Endodermal cell (in vitro differentiated cells): ENCODE measurements around the gene BICDL1. TPM values are rescaled to one million over a fixed set of nuclear protein-coding genes. Genes with fewer than 3 reads are reported as not detected.

Experiments
- DNase-seq: peaks from one replicate; pipeline ENCODE4 v3.0.0-alpha.2; 2017
- H3K27ac ChIP-seq: 2 replicates; pipeline ENCODE4 v1.5.1; 2013; ENCODE audit warnings: mild to moderate bottlenecking, low read depth, low read length, moderate library complexity
- H3K27me3 ChIP-seq: 2 replicates; pipeline ENCODE4 v1.6.1; 2013; ENCODE audit warnings: mild to moderate bottlenecking, low read length, moderate library complexity; ENCODE audit not compliant: insufficient read depth, control insufficient read depth, poor library complexity, severe bottlenecking
- H3K36me3 ChIP-seq: 2 replicates; pipeline ENCODE4 v1.7.0; 2013; ENCODE audit warnings: mild to moderate bottlenecking, low read length, moderate library complexity; ENCODE audit not compliant: control insufficient read depth, insufficient read depth
- H3K4me1 ChIP-seq: one replicate; pipeline ENCODE4 v1.7.0; 2013; ENCODE audit warnings: low read length; ENCODE audit not compliant: control insufficient read depth, insufficient read depth
- H3K4me3 ChIP-seq: 2 replicates; pipeline ENCODE4 v1.5.1; 2013; ENCODE audit warnings: mild to moderate bottlenecking, low read length, moderate library complexity
- H3K9ac ChIP-seq: 2 replicates; pipeline ENCODE4 v1.6.1; 2013; ENCODE audit warnings: mild to moderate bottlenecking, low read length, moderate library complexity; ENCODE audit not compliant: poor library complexity, severe bottlenecking; ENCODE audit errors: extremely low read depth
- H3K9me3 ChIP-seq: 2 replicates; pipeline ENCODE4 v1.6.1; 2013; ENCODE audit warnings: mild to moderate bottlenecking, low read length, moderate library complexity; ENCODE audit not compliant: control insufficient read depth
- H3K27ac Mint-ChIP-seq: 2 replicates; pipeline ENCODE4 v1.8.0; 2020; ENCODE audit warnings: mixed read lengths
- H3K27me3 Mint-ChIP-seq: 2 replicates; pipeline ENCODE4 v1.8.0; 2021; ENCODE audit warnings: mild to moderate bottlenecking, mixed read lengths; ENCODE audit not compliant: insufficient read depth
- H3K36me3 Mint-ChIP-seq: 2 replicates; pipeline ENCODE4 v1.8.0; 2020; ENCODE audit warnings: low read depth, mixed read lengths
- H3K4me1 Mint-ChIP-seq: 2 replicates; pipeline ENCODE4 v1.8.0; 2020; ENCODE audit warnings: mixed read lengths
- H3K4me3 Mint-ChIP-seq: 2 replicates; pipeline ENCODE4 v1.8.0; 2020; ENCODE audit warnings: mild to moderate bottlenecking, moderate library complexity, mixed read lengths
- H3K9me3 Mint-ChIP-seq: 2 replicates; pipeline ENCODE4 v1.8.0; 2020; ENCODE audit warnings: mild to moderate bottlenecking, mixed read lengths
- CTCF ChIP-seq: fragments of 200-600 bp; sonication (generic); conservative IDR thresholded peaks from 2 replicates; pipeline ENCODE4 v1.5.0; 2021; ENCODE audit warnings: antibody characterized with exemption, mild to moderate bottlenecking
- WGBS, 2 experiments: methylation state at CpG; one replicate each; pipeline versions ENCODE4 v1.1.5 to v1.1.7; 2013; ENCODE audit warnings: missing lambda C conversion rate in 2 of 2, mixed read lengths in 1 of 2; ENCODE audit not compliant: insufficient coverage in 1 of 2, insufficient read length in 1 of 2; 5-methylcytosine and 5-hydroxymethylcytosine counted together
- total RNA-seq, 2 donors: library from RNA; stranded (reverse); fragmentation: NEBNext Ultra II Directional in 1 of 2; extraction: Animal tissue kit (Norgen Biotek cat#: 25700) in 1 of 2; gene quantifications; 2 replicates in 1 of 2; 3 replicates in 1 of 2; pipeline ENCODE4 v1.2.1, GENCODE V29; 2021

Gene BICDL1
- total RNA-seq, 2 donors from 2014 or later, result 14.5 to 22.3 TPM

GRCh38 chr12:120047072-120047471 is 58.0 kb downstream of the BICDL1 start:
- H3K27me3 Mint-ChIP-seq, result no peaks in the 10 kb centered on the region
- H3K4me3 Mint-ChIP-seq, result no peak overlapping the region
- Histone ChIP-seq H3K9me3 (no peaks in the 10 kb centered on the region), H3K27me3 (no peaks in the 10 kb centered on the region), H3K4me3 (no peak overlapping the region), H3K4me1 (no peaks in the 10 kb centered on the region), H3K27ac (no peak overlapping the region), H3K36me3 (no peaks in the 10 kb centered on the region), H3K9ac (no peak overlapping the region)
- no peak for TF ChIP-seq CTCF
- 93 to 100% methylated on average over 1 of the region's 1 CpG for WGBS, 2 experiments
- DNase-seq, result no peak
- H3K4me1 Mint-ChIP-seq, result peaks cover 8% of the 10 kb centered on the region
- no peak overlapping the region for H3K27ac Mint-ChIP-seq
- H3K9me3 Mint-ChIP-seq, result peaks cover 13% of the 10 kb centered on the region
- H3K36me3 Mint-ChIP-seq, result peaks cover 3% of the 10 kb centered on the region

GRCh38 chr12:120048263-120048662 is 59.2 kb downstream of the BICDL1 start:
- Histone ChIP-seq H3K4me1 (no peaks in the 10 kb centered on the region), H3K9ac (no peak overlapping the region), H3K36me3 (no peaks in the 10 kb centered on the region), H3K4me3 (no peak overlapping the region), H3K27ac (no peak overlapping the region), H3K27me3 (no peaks in the 10 kb centered on the region), H3K9me3 (no peaks in the 10 kb centered on the region)
- Mint-ChIP-seq H3K9me3 (peaks cover 15% of the 10 kb centered on the region), H3K27ac (no peak overlapping the region), H3K4me1 (peaks cover 8% of the 10 kb centered on the region), H3K27me3 (no peaks in the 10 kb centered on the region), H3K36me3 (peaks cover 5% of the 10 kb centered on the region), H3K4me3 (no peak overlapping the region)
- no peak for DNase-seq
- TF ChIP-seq CTCF, result no peak

- no peaks in the 10 kb centered on the region for H3K27me3 Mint-ChIP-seq
- Histone ChIP-seq H3K36me3 (no peaks in the 10 kb centered on the region), H3K27me3 (no peaks in the 10 kb centered on the region), H3K9me3 (no peaks in the 10 kb centered on the region), H3K9ac (no peak overlapping the region), H3K4me3 (no peak overlapping the region), H3K27ac (no peak overlapping the region), H3K4me1 (no peaks in the 10 kb centered on the region)
- peaks cover 2% of the 10 kb centered on the region for H3K36me3 Mint-ChIP-seq
- no peak overlapping the region for H3K27ac Mint-ChIP-seq
- peaks cover 12% of the 10 kb centered on the region for H3K9me3 Mint-ChIP-seq
- H3K4me1 Mint-ChIP-seq, result peaks cover 8% of the 10 kb centered on the region
- DNase-seq, result no peak
- WGBS, 2 experiments, result 78 to 80% methylated on average over 1 to 6 of the region's 6 CpGs
- TF ChIP-seq CTCF, result no peak
- no peak overlapping the region for H3K4me3 Mint-ChIP-seq
Measured at GRCh38 chr12:120049426-120049825, 60.4 kb downstream of the BICDL1 start.
